Mucosa of rectum (tissue), 2 donors: ENCODE data around the gene NDUFAF3.

Experiments
- H3K27ac ChIP-seq, 2 donors: one replicate each; pipeline ENCODE4 v1.7.0; 2013; ENCODE audit warnings: inconsistent platforms in 2 of 2, low read depth in 2 of 2, low read length in 2 of 2
- H3K27me3 ChIP-seq, 2 donors: one replicate each; pipeline ENCODE4 v1.7.0; 2013; ENCODE audit warnings: low read length in 2 of 2; ENCODE audit not compliant: control insufficient read depth in 2 of 2, insufficient read depth in 2 of 2
- H3K36me3 ChIP-seq, 2 donors: one replicate each; pipeline ENCODE4 v1.7.0; 2013; ENCODE audit warnings: low read length in 2 of 2; ENCODE audit not compliant: control insufficient read depth in 2 of 2, insufficient read depth in 2 of 2
- H3K4me1 ChIP-seq, 2 donors: one replicate each; pipeline ENCODE4 v1.7.0; 2013; ENCODE audit warnings: low read length in 2 of 2, mild to moderate bottlenecking in 1 of 2; ENCODE audit not compliant: control insufficient read depth in 2 of 2, insufficient read depth in 2 of 2
- H3K4me3 ChIP-seq, 2 donors: one replicate each; pipeline ENCODE4 v1.7.0; 2013; ENCODE audit warnings: low read length in 2 of 2
- H3K9ac ChIP-seq, 2 donors: one replicate each; pipeline ENCODE4 v1.7.0; 2013; ENCODE audit warnings: low read length in 2 of 2, low read depth in 1 of 2, mild to moderate bottlenecking in 1 of 2
- H3K9me3 ChIP-seq, 2 donors: one replicate each; pipeline ENCODE4 v1.7.0; 2013; ENCODE audit warnings: low read length in 2 of 2; ENCODE audit not compliant: control insufficient read depth in 2 of 2
- donor health status: healthy.
- donor health status: Normal muscosa, but diverticular disease.

Gene NDUFAF3, protein sequence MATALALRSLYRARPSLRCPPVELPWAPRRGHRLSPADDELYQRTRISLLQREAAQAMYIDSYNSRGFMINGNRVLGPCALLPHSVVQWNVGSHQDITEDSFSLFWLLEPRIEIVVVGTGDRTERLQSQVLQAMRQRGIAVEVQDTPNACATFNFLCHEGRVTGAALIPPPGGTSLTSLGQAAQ

DNA sequence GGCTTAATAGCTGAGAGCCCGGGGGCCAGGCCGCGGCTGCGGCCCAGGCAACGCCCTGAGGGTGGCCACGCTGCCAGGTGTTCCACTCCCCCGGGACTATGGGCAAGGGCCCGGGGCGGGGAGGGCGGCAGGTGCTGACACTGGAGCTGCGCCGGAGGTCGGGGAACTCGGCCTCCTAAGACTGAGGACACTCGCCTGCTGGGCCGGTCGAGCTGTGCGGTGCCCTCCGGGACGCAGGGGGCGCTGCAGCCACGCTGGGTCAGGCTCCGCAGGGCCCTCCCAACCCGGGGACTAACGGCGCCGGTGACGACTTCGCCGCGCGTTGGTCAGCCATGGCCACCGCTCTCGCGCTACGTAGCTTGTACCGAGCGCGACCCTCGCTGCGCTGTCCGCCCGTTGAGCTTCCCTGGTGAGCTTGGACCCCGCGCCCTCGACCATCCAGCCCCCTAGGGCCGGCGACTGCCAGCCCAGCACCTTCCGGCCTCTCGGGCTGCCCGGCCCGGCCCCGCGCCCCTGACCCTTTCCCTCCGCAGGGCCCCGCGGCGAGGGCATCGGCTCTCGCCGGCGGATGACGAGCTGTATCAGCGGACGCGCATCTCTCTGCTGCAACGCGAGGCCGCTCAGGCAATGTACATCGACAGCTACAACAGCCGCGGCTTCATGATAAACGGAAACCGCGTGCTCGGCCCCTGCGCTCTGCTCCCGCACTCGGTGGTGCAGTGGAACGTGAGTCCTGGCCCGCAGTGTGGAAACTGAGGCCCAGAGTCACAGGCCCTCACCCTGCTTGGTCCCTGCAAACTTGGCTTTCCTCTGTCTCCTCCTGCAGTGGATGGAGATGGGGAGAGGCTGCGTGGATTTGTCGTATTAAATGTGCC, at the start of gene NDUFAF3:
TSS of gene NDUFAF3 (plus strand) at position 309 of the 875 bp plus-strand sequence. CDS start at position 333, 24 bp downstream.
- Histone ChIP-seq H3K9ac (peak within 1 kb of the TSS; percentile 96 to 99), H3K27me3 (no peaks in the 10 kb centered on the region), H3K4me3 (peak within 1 kb of the TSS; percentile 82 to 95), H3K9me3 (no peaks in the 10 kb centered on the region), H3K4me1 (peaks cover 25 to 35% of the 10 kb centered on the region in 2 donors), H3K36me3 (peaks cover 29 to 37% of the 10 kb centered on the region in 2 donors), H3K27ac (peak within 1 kb of the TSS; percentile 100)

DNA sequence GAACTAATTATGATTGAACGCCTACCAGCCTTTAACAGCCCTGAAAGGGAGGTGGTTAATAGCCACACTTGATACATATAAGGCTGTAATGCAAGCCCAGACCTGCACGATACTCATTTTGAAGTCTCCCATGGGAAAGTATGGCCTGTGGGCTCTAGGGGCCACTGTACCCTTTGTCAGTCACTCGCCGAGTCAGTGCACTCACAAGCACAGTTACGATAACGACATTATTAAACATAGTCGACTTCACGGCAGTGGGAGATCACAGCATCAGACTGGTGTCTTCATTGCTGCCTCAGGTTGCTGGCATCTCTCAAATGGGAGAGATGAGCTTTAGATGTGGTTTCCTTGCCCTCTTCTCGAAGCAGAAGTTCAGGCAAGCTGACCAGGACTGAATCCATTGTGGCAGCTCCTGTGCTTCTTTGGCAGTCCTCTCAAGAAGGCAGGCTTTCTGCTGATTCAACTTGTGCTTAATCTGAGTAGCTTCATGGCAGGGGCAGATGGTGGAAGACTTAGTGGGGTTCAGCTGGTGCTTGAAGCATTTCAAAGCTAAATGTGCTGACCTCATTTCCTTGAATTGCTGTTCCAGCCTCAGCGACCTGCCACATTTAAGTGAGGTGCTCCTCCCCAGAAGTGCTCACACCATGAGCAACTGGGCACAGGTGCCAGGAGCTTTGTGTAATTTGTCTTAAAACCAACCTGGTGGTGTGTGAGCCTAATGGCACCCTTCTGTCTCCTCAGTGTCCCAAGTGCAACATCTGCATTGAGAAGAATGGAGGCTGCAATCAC, 47.7 kb upstream of the NDUFAF3 start:
- Histone ChIP-seq H3K36me3 (peaks cover 60 to 76% of the 10 kb centered on the region in 2 donors), H3K4me1 (no peaks in the 10 kb centered on the region), H3K27me3 (no peaks in the 10 kb centered on the region)

DNA sequence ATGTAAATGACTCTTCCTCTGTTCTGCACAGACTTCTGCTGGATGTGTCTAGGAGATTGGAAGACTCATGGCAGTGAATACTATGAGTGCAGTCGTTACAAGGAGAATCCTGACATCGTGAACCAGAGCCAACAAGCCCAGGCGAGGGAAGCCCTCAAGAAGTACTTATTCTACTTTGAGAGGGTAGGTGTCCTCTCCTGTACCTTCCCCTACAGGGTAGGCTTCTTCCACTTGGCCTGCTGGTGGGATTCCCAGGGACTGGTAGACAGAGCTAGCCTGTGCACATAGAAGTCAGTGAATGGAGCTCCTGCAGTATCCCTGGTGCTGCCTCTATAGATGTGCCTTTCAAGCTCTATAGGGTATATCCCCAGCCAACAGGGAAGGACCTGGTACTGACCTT, 42.5 kb upstream of the NDUFAF3 start:
- Histone ChIP-seq H3K9me3 (no peaks in the 10 kb centered on the region), H3K4me1 (no peaks in the 10 kb centered on the region), H3K36me3 (peaks cover 53 to 80% of the 10 kb centered on the region in 2 donors), H3K27me3 (no peaks in the 10 kb centered on the region), H3K27ac (no peak overlapping the region), H3K4me3 (no peak overlapping the region), H3K9ac (no peak overlapping the region)

More for the DNA sequence above, 47.7 kb upstream of the NDUFAF3 start:
- no peak overlapping the region for H3K9ac ChIP-seq
- no peak overlapping the region for H3K4me3 ChIP-seq
- H3K27ac ChIP-seq = no peak overlapping the region
- no peaks in the 10 kb centered on the region for H3K9me3 ChIP-seq

DNA sequence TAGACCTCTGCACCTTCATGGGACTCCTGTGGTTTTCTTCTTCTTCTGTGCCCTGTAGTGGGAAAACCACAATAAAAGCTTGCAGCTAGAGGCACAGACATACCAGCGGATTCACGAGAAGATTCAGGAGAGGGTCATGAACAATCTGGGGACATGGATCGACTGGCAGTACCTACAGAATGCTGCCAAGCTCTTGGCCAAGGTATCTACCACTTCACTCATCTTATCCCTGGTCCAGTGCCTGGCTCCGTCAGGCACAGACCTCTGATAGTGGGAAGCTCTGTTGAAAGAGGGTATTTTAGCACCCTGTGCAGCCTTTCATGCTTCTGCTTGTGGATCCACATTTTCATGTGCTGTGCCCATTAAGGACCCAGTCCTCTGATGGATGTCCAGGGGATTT, 41.6 kb upstream of the NDUFAF3 start:
- Histone ChIP-seq H3K27ac (no peak overlapping the region), H3K27me3 (no peaks in the 10 kb centered on the region), H3K36me3 (peaks cover 49 to 77% of the 10 kb centered on the region in 2 donors), H3K9ac (no peak overlapping the region), H3K9me3 (no peaks in the 10 kb centered on the region), H3K4me3 (no peak overlapping the region), H3K4me1 (no peaks in the 10 kb centered on the region)

DNA sequence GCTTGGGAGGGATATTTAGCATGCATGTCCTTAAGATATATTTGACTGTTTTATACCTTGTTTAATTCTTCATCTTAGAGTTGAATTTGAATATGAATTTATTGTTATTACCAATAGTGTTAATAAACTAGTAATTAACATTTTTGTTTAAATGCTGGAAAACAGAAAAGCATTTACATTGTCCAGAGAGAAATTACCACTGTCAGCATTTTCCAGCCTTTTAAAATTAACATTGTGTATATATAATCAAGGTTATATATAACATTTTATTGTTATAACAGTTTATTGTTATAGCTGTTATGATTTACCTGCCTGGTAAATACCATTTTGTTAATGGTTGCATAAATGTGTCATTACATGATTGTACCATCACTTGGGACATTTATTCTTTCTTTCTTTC, 39.9 kb upstream of the NDUFAF3 start:
- Histone ChIP-seq H3K9me3 (no peaks in the 10 kb centered on the region), H3K4me3 (no peak overlapping the region), H3K27me3 (no peaks in the 10 kb centered on the region), H3K27ac (no peak overlapping the region), H3K36me3 (peaks cover 43 to 65% of the 10 kb centered on the region in 2 donors), H3K9ac (no peak overlapping the region), H3K4me1 (no peaks in the 10 kb centered on the region)

DNA sequence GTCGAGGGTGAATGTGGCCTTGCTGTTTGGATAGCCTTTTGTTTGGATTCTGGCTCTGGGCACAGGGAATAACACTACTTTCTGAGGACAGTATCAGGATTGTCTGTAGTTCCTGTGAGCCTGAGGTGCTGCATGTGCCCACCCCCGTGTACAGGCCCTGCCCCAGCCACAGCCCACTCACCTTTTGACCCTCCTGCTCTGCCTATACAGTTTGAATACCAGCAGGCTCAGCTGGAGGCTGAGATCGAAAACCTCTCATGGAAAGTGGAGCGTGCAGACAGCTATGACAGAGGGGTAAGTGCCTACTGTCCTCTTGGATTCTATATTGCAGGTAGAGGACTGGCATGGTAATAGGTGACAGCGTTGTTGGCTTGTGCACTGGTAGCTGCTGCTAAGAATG, 39.2 kb upstream of the NDUFAF3 start:
- Histone ChIP-seq H3K9ac (no peak overlapping the region), H3K36me3 (peaks cover 43 to 62% of the 10 kb centered on the region in 2 donors), H3K27me3 (no peaks in the 10 kb centered on the region)

DNA sequence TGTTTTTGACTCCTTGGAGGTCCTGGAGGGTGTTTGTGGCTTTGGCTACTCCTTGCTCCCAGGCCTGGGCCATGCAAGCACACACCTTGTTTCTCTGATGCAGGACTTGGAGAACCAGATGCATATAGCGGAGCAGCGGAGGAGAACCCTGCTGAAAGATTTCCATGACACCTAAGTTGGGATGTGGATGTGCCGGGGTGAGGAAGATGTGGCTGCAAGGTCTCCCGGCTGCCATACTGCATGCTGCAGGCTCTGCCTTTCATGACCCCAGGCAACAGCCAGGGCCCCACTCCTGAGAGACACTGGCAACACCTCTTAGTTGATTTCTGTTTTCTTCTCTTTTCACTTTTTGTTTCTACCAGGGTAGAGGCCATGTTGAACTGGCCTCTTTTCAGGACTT, 38.8 kb upstream of the NDUFAF3 start:
- Histone ChIP-seq H3K9me3 (no peaks in the 10 kb centered on the region), H3K36me3 (peaks cover 39 to 59% of the 10 kb centered on the region in 2 donors), H3K27me3 (no peaks in the 10 kb centered on the region), H3K4me3 (no peak overlapping the region), H3K9ac (no peak overlapping the region), H3K27ac (no peak overlapping the region), H3K4me1 (no peaks in the 10 kb centered on the region)

More for the DNA sequence above, 39.2 kb upstream of the NDUFAF3 start:
- Histone ChIP-seq H3K4me1 (no peaks in the 10 kb centered on the region), H3K27ac (no peak overlapping the region), H3K4me3 (no peak overlapping the region), H3K9me3 (no peaks in the 10 kb centered on the region)

DNA sequence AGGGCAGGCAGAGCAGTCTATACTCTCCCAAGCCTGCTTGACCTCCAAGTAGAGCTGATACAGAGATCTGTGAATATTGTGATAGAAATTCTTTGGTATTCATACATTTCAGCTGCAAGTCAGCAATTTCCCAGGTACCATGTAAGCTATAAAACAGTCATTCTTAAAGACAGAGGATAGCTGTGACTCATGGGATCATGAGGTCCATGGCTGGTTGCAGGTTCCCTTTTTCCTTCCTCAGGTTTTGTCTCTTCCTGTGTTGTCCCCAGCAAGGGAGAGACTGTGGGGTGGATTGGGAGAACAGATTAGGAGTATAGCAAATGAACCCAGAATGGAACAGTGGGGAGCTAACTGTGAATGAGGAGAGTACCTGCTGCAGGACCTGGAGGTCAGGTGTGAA, 37.3 kb upstream of the NDUFAF3 start:
- Histone ChIP-seq H3K36me3 (peaks cover 31 to 51% of the 10 kb centered on the region in 2 donors), H3K9me3 (no peaks in the 10 kb centered on the region), H3K9ac (no peak overlapping the region), H3K27me3 (no peaks in the 10 kb centered on the region), H3K4me3 (no peak overlapping the region), H3K27ac (no peak overlapping the region), H3K4me1 (peaks cover 8% of the 10 kb centered on the region in 2 donors)

DNA sequence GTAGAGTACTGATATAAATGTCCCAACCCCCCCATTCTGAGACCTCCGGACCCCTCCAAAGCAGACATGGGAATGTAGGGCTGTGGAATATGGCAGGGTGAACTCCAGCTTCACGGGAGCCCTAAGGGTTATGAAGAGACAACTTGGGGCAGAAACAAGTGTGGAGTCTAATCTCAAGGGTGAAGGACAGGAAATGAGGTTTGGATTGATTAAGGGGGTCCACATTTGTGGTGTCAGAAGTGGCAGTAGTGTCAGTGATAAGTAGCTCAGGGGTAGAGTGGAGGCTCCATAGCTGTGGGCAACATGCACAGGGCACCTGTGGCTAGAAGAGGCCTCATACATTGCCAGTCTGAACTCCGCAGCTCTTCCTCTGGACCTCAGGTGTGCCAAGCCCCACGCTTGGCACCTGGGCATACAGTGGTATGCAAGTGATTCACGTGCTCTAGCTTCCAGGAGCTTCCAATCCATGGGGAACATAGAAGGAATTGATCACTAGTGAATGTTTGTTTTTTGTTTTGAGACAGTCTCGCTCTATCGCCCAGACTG, 36.0 kb upstream of the NDUFAF3 start:
- Histone ChIP-seq H3K9ac (no peak overlapping the region), H3K4me3 (no peak overlapping the region), H3K9me3 (no peaks in the 10 kb centered on the region), H3K27me3 (no peaks in the 10 kb centered on the region), H3K36me3 (peaks cover 21 to 41% of the 10 kb centered on the region in 2 donors), H3K4me1 (peaks cover 10% of the 10 kb centered on the region in 2 donors), H3K27ac (no peak overlapping the region)
